Psoas muscle (tissue), 8 donors: Measurements from ENCODE around the gene PXYLP1. TPM values are rescaled to one million over a fixed set of nuclear protein-coding genes. Genes with fewer than 3 reads are reported as not detected.
A peak's percentile ranks its signal among the peaks of the same experiment; 100 is the strongest.

Experiments
- ATAC-seq, 4 donors: fragments of 200-7000 bp; cut with Tn5 transposase; one replicate each; pipeline ENCODE4 v1.9.1; 2020; ENCODE audit warnings: moderate library complexity in 3 of 4, mild to moderate bottlenecking in 2 of 4
- DNase-seq, 2 donors: peaks; one replicate each; pipeline ENCODE4 v3.0.0-alpha.2; 2020
- H3K27ac ChIP-seq: fragments of 200-600 bp; one replicate; pipeline ENCODE4 v1.8.0; 2022
- H3K27me3 ChIP-seq, 3 donors: fragments of 200-600 bp in 1 of 3; one replicate each; pipeline versions ENCODE4 v1.6.1 to v1.8.0; 2013 to 2022; ENCODE audit warnings: low read length in 2 of 3, mild to moderate bottlenecking in 2 of 3, moderate library complexity in 1 of 3; ENCODE audit not compliant: insufficient read depth in 3 of 3
- H3K36me3 ChIP-seq, 2 donors: fragments of 200-600 bp in 1 of 2; one replicate each; pipeline versions ENCODE4 v1.6.1 to v1.8.0; 2013 to 2022; ENCODE audit warnings: low read depth in 1 of 2, mild to moderate bottlenecking in 1 of 2, moderate library complexity in 1 of 2; ENCODE audit not compliant: insufficient read depth in 1 of 2
- H3K4me1 ChIP-seq: fragments of 200-600 bp; one replicate; pipeline ENCODE4 v1.8.0; 2022
- H3K4me3 ChIP-seq: fragments of 200-600 bp; one replicate; pipeline ENCODE4 v1.8.0; 2022; ENCODE audit warnings: mild to moderate bottlenecking
- H3K9me3 ChIP-seq: fragments of 200-600 bp; one replicate; pipeline ENCODE4 v1.8.0; 2022
- CTCF ChIP-seq: fragments of 200-600 bp; IDR thresholded peaks from one replicate; pipeline ENCODE4 v1.8.0; 2022; ENCODE audit warnings: antibody characterized with exemption
- WGBS, 3 donors: extraction: QIAGEN DNeasy Blood & Tissue Kit; methylation state at CpG; one replicate each; pipeline versions ENCODE4 v1.1.6 to v1.1.7; 2013; 5-methylcytosine and 5-hydroxymethylcytosine counted together
- intact Hi-C, 2 donors: fragments of 100-400 bp; cut with DNase I; formaldehyde crosslinking; loops; one replicate each; pipeline versions ENCODE4 v1.11.0 to v1.14.2; 2022
- polyA plus RNA-seq, 3 donors: library from polyadenylated mRNA; stranded (reverse); fragments of 200-250 nt; gene quantifications; one replicate each; pipeline ENCODE4 v1.2.3, GENCODE V29; 2013
- total RNA-seq, 4 donors: library from RNA; stranded (reverse); fragmentation: NEBNext Ultra II Directional in 2 of 4; extraction: Animal tissue kit (Norgen Biotek cat#: 25700) in 2 of 4; gene quantifications; one replicate each; pipeline versions ENCODE4 v1.2.1 to v1.2.4, GENCODE V29; 2021 to 2023
- donor health status: healthy with polysubstance abuse.
- donor health status: DM: no; HTN: no; CAD: no; lungs with moderate emphysema.
- donor health status: Bipolar disorder and iron deficiency.
- donor health status: healthy.
- donor health status: DM: yes; HTN: yes; CAD: no.
- donor health status: DM: no; HTN: no; CAD: no.
- donor health status: DM: no; HTN: no; CAD: no.
- donor health status: DM: yes; HTN: yes; CAD: no.

The PXYLP1 gene
- total and polyA plus RNA-seq, 7 donors = 0.83 to 6.8 (median 1.8) TPM

DNA sequence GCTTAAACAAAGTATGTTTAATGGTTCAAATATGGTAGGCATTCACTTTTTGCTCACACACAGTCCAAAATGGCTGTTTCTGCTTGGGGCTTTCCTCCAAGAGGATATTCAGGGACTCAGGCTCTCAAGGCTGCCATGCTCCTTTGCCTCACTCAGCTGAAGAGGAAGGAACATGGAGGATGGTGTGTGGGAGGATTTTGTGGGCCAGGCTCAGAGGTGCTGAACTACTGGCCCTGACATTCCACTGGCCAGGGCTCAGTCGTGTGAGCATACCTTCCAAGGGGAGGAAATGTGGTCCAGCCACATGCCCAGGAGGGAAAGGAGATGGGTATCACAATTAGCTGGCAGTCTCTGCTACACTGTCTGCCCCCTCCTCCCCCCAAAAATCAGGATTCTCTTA, 8.7 kb downstream of the PXYLP1 start:
- H3K27me3 ChIP-seq = no peaks in the 10 kb centered on the region
- ATAC-seq = no peak

GRCh38 chr3:141240687-141241615, 9.3 kb downstream of the PXYLP1 start:
- peak overlapping the region; percentile 80 for H3K27ac ChIP-seq
- no peak overlapping the region for H3K4me3 ChIP-seq
- no peaks in the 10 kb centered on the region for H3K27me3 ChIP-seq
- WGBS, 3 donors = 44 to 65% (median 65%) methylated on average over 5 of the region's 5 CpGs
- ATAC-seq (no peak), DNase-seq (no peak)
- peaks cover 66% of the 10 kb centered on the region for H3K4me1 ChIP-seq
- H3K9me3 ChIP-seq = no peaks in the 10 kb centered on the region
- TF ChIP-seq CTCF = no peak
- intact Hi-C loops = no loop called here
- peaks cover 0 to under 1% of the 10 kb centered on the region in 2 donors for H3K36me3 ChIP-seq

More for the DNA sequence above, 8.7 kb downstream of the PXYLP1 start:
- intact Hi-C loops = no loop called here
- TF ChIP-seq CTCF = no peak
- Histone ChIP-seq H3K9me3 (no peaks in the 10 kb centered on the region), H3K27ac (peak overlapping the region; percentile 80), H3K4me1 (peaks cover 61% of the 10 kb centered on the region), H3K4me3 (no peak overlapping the region), H3K36me3 (peaks cover 0 to 7% of the 10 kb centered on the region in 2 donors)
- DNase-seq = no peak
- WGBS, 3 donors = 9 to 42% (median 31%) methylated on average over 1 of the region's 1 CpG

DNA sequence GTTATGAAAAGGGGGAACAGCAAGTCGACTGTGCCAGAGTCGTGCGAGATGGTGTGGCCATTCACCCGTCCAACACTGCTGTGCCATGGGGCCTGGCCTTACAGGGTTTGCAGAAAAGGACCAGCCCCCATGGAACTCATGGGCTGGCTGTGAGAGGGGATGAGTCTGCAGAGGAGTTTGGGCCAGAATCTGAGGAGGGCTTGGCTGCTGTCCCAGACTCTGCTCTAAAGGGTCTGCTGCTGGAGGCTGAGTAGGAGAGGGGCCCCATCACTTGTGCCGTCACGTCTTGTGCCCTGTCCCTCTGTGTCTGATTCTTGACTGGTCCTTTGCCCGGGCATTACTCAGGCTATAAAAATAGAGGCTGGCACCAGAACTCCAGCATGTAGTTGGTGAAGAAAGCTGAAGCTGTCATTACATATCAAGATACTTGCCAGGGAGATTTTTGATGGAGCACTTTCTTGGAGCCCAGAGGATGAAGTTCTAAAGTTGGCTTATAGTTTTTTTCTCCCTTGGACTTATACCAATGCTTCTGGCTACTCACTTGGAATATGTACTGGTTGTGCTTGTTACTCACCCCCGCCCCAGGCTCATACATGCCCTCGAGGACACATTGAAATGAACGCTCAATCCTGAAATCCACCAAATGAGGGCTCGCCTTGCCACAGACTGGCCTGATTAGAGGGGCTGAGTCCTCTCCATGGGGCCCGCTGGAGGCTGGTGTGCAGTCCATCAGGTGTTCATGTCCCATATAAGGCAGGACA, 10.2 kb downstream of the PXYLP1 start:
- peak overlapping the region; percentile 9 for H3K4me3 ChIP-seq
- no peaks in the 10 kb centered on the region for H3K36me3 ChIP-seq
- H3K4me1 ChIP-seq = peaks cover 67% of the 10 kb centered on the region
- no peak for TF ChIP-seq CTCF
- peak; percentile 77 to 85 (median 80) for ATAC-seq
- DNase-seq = peak; percentile 50 to 85
- H3K9me3 ChIP-seq = no peaks in the 10 kb centered on the region
- intact Hi-C loops = no loop called here
- H3K27me3 ChIP-seq = no peaks in the 10 kb centered on the region
- 22 to 28% (median 25%) methylated on average over 12 of the region's 12 CpGs for WGBS, 3 donors
- H3K27ac ChIP-seq = peak overlapping the region; percentile 80

DNA sequence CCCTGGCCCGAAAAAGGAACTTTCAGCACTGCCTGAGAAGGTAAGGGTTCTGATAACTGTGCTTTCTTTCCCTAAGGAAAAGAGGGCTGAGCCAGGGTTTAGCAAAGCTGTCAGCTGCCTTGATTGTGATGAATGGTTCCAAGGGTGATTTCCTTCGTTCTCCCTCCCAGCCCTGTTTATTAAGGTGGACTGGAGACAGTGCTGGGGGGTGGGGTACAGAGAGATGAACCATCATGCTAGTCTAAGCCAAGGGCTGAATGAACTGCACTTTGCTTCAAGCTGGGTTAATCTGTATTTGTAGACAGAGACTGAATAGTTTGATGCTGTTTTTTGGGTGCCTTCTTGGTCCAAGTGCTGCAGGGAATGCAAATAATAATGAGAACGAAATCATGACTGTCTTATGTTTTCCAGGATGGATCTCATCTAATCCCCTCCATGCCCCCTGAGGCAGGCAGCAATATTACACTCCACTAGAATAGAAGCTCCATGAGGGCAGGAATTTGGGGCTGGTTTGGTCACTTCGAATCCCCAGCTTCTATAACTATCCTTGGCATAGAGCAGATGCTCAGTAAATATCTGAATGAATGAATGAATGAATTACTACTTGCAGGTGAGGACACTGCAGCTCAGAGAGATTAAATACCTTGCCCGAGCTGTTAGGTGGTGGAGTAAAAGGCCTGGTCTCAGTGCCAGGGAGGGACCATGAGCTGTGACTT, 10.9 kb downstream of the PXYLP1 start:
- 64 to 71% (median 66%) methylated on average over 5 of the region's 5 CpGs for WGBS, 3 donors
- no peaks in the 10 kb centered on the region for H3K27me3 ChIP-seq
- H3K4me1 ChIP-seq = peaks cover 66% of the 10 kb centered on the region
- ATAC-seq (no peak), DNase-seq (no peak)
- no peak for TF ChIP-seq CTCF
- intact Hi-C loops = no loop called here
- H3K27ac ChIP-seq = peak overlapping the region; percentile 80
- no peaks in the 10 kb centered on the region for H3K9me3 ChIP-seq
- no peaks in the 10 kb centered on the region for H3K36me3 ChIP-seq
- peak overlapping the region; percentile 9 for H3K4me3 ChIP-seq
